Hepatocyte (in vitro differentiated cells): Measurements from ENCODE around the gene RPL35. TPM values are rescaled to one million over a fixed set of nuclear protein-coding genes. Genes with fewer than 3 reads are reported as not detected.

Source experiments
- DNase-seq: peaks from one replicate; pipeline ENCODE4 v3.0.0-alpha.2; 2016; ENCODE audit warnings: low spot score
- H2AFZ ChIP-seq: fragments of 200-600 bp; sonication (generic); 2 replicates; pipeline ENCODE4 v1.6.0; 2016; ENCODE audit warnings: antibody characterized with exemption, mild to moderate bottlenecking
- H3K27ac ChIP-seq: fragments of 200-600 bp; sonication (generic); 2 replicates; pipeline ENCODE4 v1.5.1; 2016; ENCODE audit warnings: mild to moderate bottlenecking
- H3K27me3 ChIP-seq: fragments of 200-600 bp; sonication (generic); 2 replicates; pipeline ENCODE4 v1.6.1; 2016
- H3K36me3 ChIP-seq: fragments of 200-600 bp; sonication (generic); replicated peaks from 2 replicates; pipeline ENCODE4 v1.5.1; 2016; ENCODE audit warnings: low read depth; ENCODE audit not compliant: insufficient read depth
- H3K4me1 ChIP-seq: fragments of 200-600 bp; sonication (generic); 2 replicates; pipeline ENCODE4 v1.5.1; 2016; ENCODE audit warnings: mild to moderate bottlenecking, moderate library complexity; ENCODE audit not compliant: insufficient read depth
- H3K4me2 ChIP-seq: fragments of 200-600 bp; sonication (generic); 2 replicates; pipeline ENCODE4 v1.6.0; 2016
- H3K4me3 ChIP-seq: fragments of 200-600 bp; sonication (generic); 2 replicates; pipeline ENCODE4 v1.5.1; 2016; ENCODE audit warnings: mild to moderate bottlenecking
- H3K79me2 ChIP-seq: fragments of 200-600 bp; sonication (generic); 2 replicates; pipeline ENCODE4 v1.6.0; 2017; ENCODE audit warnings: mild to moderate bottlenecking
- H3K9me2 ChIP-seq: fragments of 200-600 bp; sonication (generic); replicated peaks from 2 replicates; pipeline ENCODE4 v1.6.0; 2017; ENCODE audit warnings: mild to moderate bottlenecking; ENCODE audit not compliant: insufficient read depth
- H3K9me3 ChIP-seq: fragments of 200-600 bp; sonication (generic); 2 replicates; pipeline ENCODE4 v1.5.1; 2016; ENCODE audit warnings: low read depth, mild to moderate bottlenecking
- H4K20me1 ChIP-seq: fragments of 200-600 bp; sonication (generic); 2 replicates; pipeline ENCODE4 v1.6.0; 2016; ENCODE audit warnings: mild to moderate bottlenecking; ENCODE audit not compliant: insufficient read depth, poor library complexity, severe bottlenecking
- EZH2 ChIP-seq: fragments of 200-600 bp; sonication (generic); IDR thresholded peaks from 2 replicates; pipeline ENCODE4 v1.6.1; 2016; ENCODE audit warnings: antibody characterized with exemption, mild to moderate bottlenecking, borderline replicate concordance
- EZH2phosphoT487 ChIP-seq: fragments of 200-600 bp; sonication (generic); IDR thresholded peaks from one replicate; pipeline ENCODE4 v1.6.1; 2018; ENCODE audit warnings: antibody characterized with exemption, mild to moderate bottlenecking, low read depth, moderate library complexity; ENCODE audit not compliant: unreplicated experiment, severe bottlenecking
- WGBS: methylation state at CpG from one replicate; pipeline ENCODE4 v1.1.6; 2016; ENCODE audit warnings: low lambda C conversion rate; ENCODE audit errors: missing lambda C conversion rate; 5-methylcytosine and 5-hydroxymethylcytosine counted together
- polyA plus RNA-seq: library from polyadenylated mRNA; unstranded; fragments of >200 nt; fragmentation: Nextera tagmentation; extraction: Ambion mirVana; gene quantifications from 2 replicates; pipeline ENCODE4 v1.2.1, GENCODE V29; 2016
- total RNA-seq: library from RNA; depleted of rRNA; stranded (reverse); fragments of >200 nt; gene quantifications from 2 replicates; pipeline ENCODE4 v1.2.3, GENCODE V29; 2014
- TF ChIP-seq, protein P1 (sequence below): fragments of 200-600 bp; sonication (generic); IDR thresholded peaks from 2 replicates; pipeline ENCODE4 v1.5.1; 2016; ENCODE audit warnings: antibody characterized with exemption, mild to moderate bottlenecking; ENCODE audit not compliant: poor library complexity

Gene RPL35
- total and polyA plus RNA-seq, 2 experiments from 2014 or later = 927 to 1,257 TPM

DNA sequence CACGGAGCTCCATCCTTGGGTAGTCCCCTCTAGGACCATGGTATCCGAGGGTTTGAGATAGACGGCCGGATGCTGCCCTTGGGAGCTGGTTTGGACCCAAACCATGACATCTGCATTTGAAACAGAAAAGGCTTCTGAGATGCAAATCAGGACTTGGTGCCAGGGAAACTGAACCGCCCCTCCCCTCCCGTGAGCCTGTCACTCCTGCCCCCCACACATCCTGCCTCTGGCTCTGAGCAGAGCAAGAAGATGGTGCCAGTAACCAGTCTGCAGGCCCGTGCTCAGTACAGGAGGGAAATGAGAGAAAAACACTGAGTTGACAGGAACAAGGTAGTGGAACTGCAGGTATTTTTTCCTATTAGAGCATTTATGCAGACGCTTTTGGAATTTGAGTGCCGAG, 18.7 kb upstream of the RPL35 start:
- Histone ChIP-seq H3K27me3 (no peaks in the 10 kb centered on the region), H3K4me3 (no peak overlapping the region), H3K9me3 (no peaks in the 10 kb centered on the region), H4K20me1 (no peaks in the 10 kb centered on the region), H3K79me2 (peaks cover 5% of the 10 kb centered on the region), H3K36me3 (no peaks in the 10 kb centered on the region), H2AFZ (no peak overlapping the region), H3K4me1 (no peaks in the 10 kb centered on the region), H3K9me2 (no peaks in the 10 kb centered on the region), H3K27ac (no peak overlapping the region), H3K4me2 (no peak overlapping the region)
- WGBS = 66% methylated on average over 9 of the region's 9 CpGs
- DNase-seq = no peak
- TF ChIP-seq EZH2phosphoT487 (no peak), EZH2 (no peak)
- TF ChIP-seq, protein P1, sequence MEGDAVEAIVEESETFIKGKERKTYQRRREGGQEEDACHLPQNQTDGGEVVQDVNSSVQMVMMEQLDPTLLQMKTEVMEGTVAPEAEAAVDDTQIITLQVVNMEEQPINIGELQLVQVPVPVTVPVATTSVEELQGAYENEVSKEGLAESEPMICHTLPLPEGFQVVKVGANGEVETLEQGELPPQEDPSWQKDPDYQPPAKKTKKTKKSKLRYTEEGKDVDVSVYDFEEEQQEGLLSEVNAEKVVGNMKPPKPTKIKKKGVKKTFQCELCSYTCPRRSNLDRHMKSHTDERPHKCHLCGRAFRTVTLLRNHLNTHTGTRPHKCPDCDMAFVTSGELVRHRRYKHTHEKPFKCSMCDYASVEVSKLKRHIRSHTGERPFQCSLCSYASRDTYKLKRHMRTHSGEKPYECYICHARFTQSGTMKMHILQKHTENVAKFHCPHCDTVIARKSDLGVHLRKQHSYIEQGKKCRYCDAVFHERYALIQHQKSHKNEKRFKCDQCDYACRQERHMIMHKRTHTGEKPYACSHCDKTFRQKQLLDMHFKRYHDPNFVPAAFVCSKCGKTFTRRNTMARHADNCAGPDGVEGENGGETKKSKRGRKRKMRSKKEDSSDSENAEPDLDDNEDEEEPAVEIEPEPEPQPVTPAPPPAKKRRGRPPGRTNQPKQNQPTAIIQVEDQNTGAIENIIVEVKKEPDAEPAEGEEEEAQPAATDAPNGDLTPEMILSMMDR = no peak

DNA sequence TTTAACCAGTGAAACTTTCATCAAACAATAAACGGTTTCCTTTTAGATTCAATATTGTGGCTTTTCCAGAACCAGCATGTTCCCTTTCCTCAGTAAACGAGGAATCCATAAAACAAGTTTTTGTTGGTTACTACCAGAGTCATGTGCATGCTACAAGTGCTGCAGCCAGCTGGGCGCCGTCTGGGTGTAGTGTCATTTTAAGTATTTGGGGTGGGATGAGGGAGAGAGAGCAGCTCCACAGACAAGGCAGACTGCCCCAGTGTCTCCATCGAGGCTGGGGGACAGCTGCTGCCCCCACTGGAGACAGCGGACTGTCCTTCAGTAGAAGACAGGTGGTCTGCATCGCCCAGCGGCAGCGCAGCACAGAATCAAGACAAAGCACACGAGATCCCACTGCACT, 17.5 kb upstream of the RPL35 start:
- no peak for DNase-seq
- no peaks in the 10 kb centered on the region for H3K36me3 ChIP-seq

DNA sequence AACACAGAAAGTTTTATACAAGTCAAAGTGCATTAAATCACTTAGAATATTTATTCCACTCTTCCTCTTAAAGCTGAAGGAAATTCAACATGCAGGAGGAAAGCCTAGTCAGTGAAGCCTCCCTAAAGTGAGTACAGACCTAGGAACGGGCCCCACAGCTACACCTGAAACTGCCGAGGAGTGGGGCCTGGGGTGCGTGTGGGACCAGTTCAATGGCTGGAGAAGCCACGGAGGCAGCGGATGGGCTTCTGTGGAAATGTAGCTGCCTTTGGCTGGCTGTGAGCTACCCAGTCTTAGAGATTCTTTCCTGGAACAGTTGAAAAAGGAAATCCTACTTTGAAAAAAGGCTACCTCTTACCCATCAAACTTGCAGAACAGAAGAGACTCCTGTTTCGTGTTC, 16.8 kb upstream of the RPL35 start:
- no peaks in the 10 kb centered on the region for H3K9me3 ChIP-seq
- no peaks in the 10 kb centered on the region for H3K36me3 ChIP-seq

More for the DNA sequence above, 17.5 kb upstream of the RPL35 start:
- Histone ChIP-seq H3K27ac (no peak overlapping the region), H3K27me3 (no peaks in the 10 kb centered on the region), H3K4me2 (no peak overlapping the region), H4K20me1 (no peaks in the 10 kb centered on the region), H3K9me3 (no peaks in the 10 kb centered on the region), H3K4me3 (no peak overlapping the region), H3K79me2 (peaks cover 18% of the 10 kb centered on the region), H2AFZ (no peak overlapping the region), H3K9me2 (no peaks in the 10 kb centered on the region), H3K4me1 (no peaks in the 10 kb centered on the region)
- TF ChIP-seq EZH2phosphoT487 (no peak), EZH2 (no peak)
- TF ChIP-seq, protein P1 = no peak
- 79% methylated on average over 10 of the region's 10 CpGs for WGBS

More for the DNA sequence above, 16.8 kb upstream of the RPL35 start:
- Histone ChIP-seq H2AFZ (no peak overlapping the region), H3K27me3 (no peaks in the 10 kb centered on the region), H3K4me3 (no peak overlapping the region), H3K27ac (peak overlapping the region; percentile 37), H3K4me2 (no peak overlapping the region), H4K20me1 (peaks cover 6% of the 10 kb centered on the region), H3K9me2 (no peaks in the 10 kb centered on the region), H3K4me1 (no peaks in the 10 kb centered on the region), H3K79me2 (peaks cover 25% of the 10 kb centered on the region)
- WGBS = 92% methylated on average over 6 of the region's 6 CpGs
- no peak for DNase-seq
- TF ChIP-seq, protein P1 = no peak
